Heart left ventricle (tissue), 16 donors: ENCODE measurements around the gene SLC7A10. TPM values are rescaled to one million over a fixed set of nuclear protein-coding genes. Genes with fewer than 3 reads are reported as not detected.

Experiments
- ATAC-seq, 4 donors: fragments of 200-7000 bp; cut with Tn5 transposase; one replicate each; pipeline ENCODE4 v1.9.1; 2020 to 2022; ENCODE audit warnings: moderate library complexity in 4 of 4, mild to moderate bottlenecking in 3 of 4, moderate number of reproducible peaks in 1 of 4
- DNase-seq, 5 donors: peaks; one replicate each; pipeline ENCODE4 v3.0.0-alpha.2; 2020
- H3K27ac ChIP-seq, 12 donors: fragments of 200-600 bp; sonication (generic) in 4 of 12; one replicate each; pipeline versions ENCODE4 v1.5.0 to v1.8.0; 2016 to 2022; ENCODE audit warnings: mild to moderate bottlenecking in 2 of 12
- H3K27me3 ChIP-seq, 9 donors: fragments of 200-600 bp; sonication (generic) in 2 of 9; one replicate each; pipeline versions ENCODE4 v1.5.1 to v1.8.0; 2016 to 2022; ENCODE audit warnings: mild to moderate bottlenecking in 3 of 9
- H3K36me3 ChIP-seq, 9 donors: fragments of 200-600 bp; sonication (generic) in 2 of 9; one replicate each; pipeline versions ENCODE4 v1.5.0 to v1.8.0; 2018 to 2022; ENCODE audit warnings: mild to moderate bottlenecking in 2 of 9
- H3K4me1 ChIP-seq, 12 donors: fragments of 200-600 bp; sonication (generic) in 4 of 12; one replicate each; pipeline versions ENCODE4 v1.5.0 to v1.8.0; 2016 to 2022; ENCODE audit warnings: mild to moderate bottlenecking in 3 of 12
- H3K4me3 ChIP-seq, 12 donors: fragments of 200-600 bp; sonication (generic) in 4 of 12; one replicate each; pipeline versions ENCODE4 v1.5.0 to v1.8.0; 2017 to 2022; ENCODE audit warnings: mild to moderate bottlenecking in 9 of 12, moderate library complexity in 4 of 12
- H3K9me3 ChIP-seq, 12 donors: fragments of 200-600 bp; sonication (generic) in 4 of 12; one replicate each; pipeline versions ENCODE4 v1.5.0 to v1.8.0; 2016 to 2022; ENCODE audit warnings: mild to moderate bottlenecking in 1 of 12
- CTCF ChIP-seq, 12 donors: fragments of 200-600 bp; sonication (generic) in 4 of 12; IDR thresholded peaks; one replicate each; pipeline versions ENCODE4 v1.5.0 to v1.8.0; 2018 to 2022; ENCODE audit warnings: antibody characterized with exemption in 12 of 12, mild to moderate bottlenecking in 5 of 12
- POLR2A ChIP-seq, 2 donors: fragments of 450-650 bp; IDR thresholded peaks; one replicate each; pipeline ENCODE4 v1.6.1; 2017; ENCODE audit warnings: antibody characterized with exemption in 2 of 2, mild to moderate bottlenecking in 2 of 2, moderate library complexity in 2 of 2
- WGBS, 4 donors: extraction: QIAGEN DNeasy Blood & Tissue Kit in 2 of 4; methylation state at CpG; one replicate each; pipeline versions ENCODE4 v1.1.5 to v1.1.7; 2013 to 2018; 5-methylcytosine and 5-hydroxymethylcytosine counted together
- intact Hi-C, 10 donors: fragments of 100-400 bp; cut with DNase I; formaldehyde crosslinking; loops; one replicate each; pipeline versions ENCODE4 v1.11.1 to v1.14.2; 2022
- long read RNA-seq, 3 donors: library from polyadenylated mRNA; unstranded; transcript quantifications; one replicate each; pipeline ENCODE4 v2.0.0, GENCODE V29; 2020 to 2021
- polyA plus RNA-seq, 2 donors: library from polyadenylated mRNA; stranded (reverse); fragments of 200-250 nt; gene quantifications; one replicate each; pipeline ENCODE4 v1.2.3, GENCODE V29; 2013
- total RNA-seq, 9 donors: library from RNA; depleted of rRNA in 2 of 9; stranded (reverse); fragments of >200 nt in 2 of 9; fragmentation: NEBNext Ultra II Directional in 3 of 9; extraction: Animal tissue kit (Norgen Biotek cat#: 25700) in 3 of 9; gene quantifications; one replicate each; pipeline versions ENCODE4 v1.1.0 to v1.2.4, GENCODE V29; 2016 to 2023
- donor health status: ischemic (EF 13 %, LVEDD 7.1; RV severe dilation, severe dysfunction).
- donor health status: healthy with polysubstance abuse.
- donor health status: DM: no; HTN: yes; CAD: no.
- donor health status: DM: no; HTN: no; CAD: no.
- donor health status: ischemic (EF 25% LVEDD 6.9; RV normal size, moderate dysfunction).
- donor health status: ischemic (EF 25% LVEDD 5.7; RV mildly dilated, moderate dysfunction).
- donor health status: healthy.
- donor health status: DM: yes; HTN: yes; CAD: no.
- donor health status: ischemic (EF 35%, LVEDD 5.7; RV mildly dilated, moderate dysfunction).
- donor health status: nonischemic (EF 11% LVEDD 7.7; RV severe dilation, severe dysfunction).
- donor health status: DM: yes; HTN: yes; CAD: no.
- donor health status: PGD.
- donor health status: ischemic (EF 29% LVEDD 5.4; RV normal size, mild dysfunction).
- donor health status: nonischemic (EF 23%, LVEDD 6.1; RV moderate dilation, normal function).

Gene SLC7A10
- total RNA-seq (1 to 10 TPM in 1 of 9 donors, under 1 TPM in 3, not detected in 5; 0.23 to 2.3 (median 0.41) TPM), polyA plus RNA-seq (under 1 TPM; 0.11 to 0.35 TPM)
- long read RNA-seq, donor 1: 0 reads
- long read RNA-seq, donor 2: 0 reads
- long read RNA-seq, donor 3: 0 reads

GRCh38 chr19:33225458-33225926, at the start of gene SLC7A10:
SLC7A10 (minus strand) TSS chr19:33225850; CDS start chr19:33225703, 147 bp downstream.
- peak within 1 kb of the TSS in 5 of 12 donors; percentile 6 to 42 (median 24) for H3K4me3 ChIP-seq
- H3K27me3 ChIP-seq: peaks cover 39 to 97% (median 55%) of the 10 kb centered on the region in 9 donors
- peaks cover 0 to 31% (median 17%) of the 10 kb centered on the region in 12 donors for H3K9me3 ChIP-seq
- peaks cover 0 to 18% (median 0%) of the 10 kb centered on the region in 12 donors for H3K4me1 ChIP-seq
- 0 to 3% (median 2%) methylated on average over 15 to 62 of the region's 62 CpGs for WGBS, 4 donors
- intact Hi-C loops: no loop called here
- no peak within 1 kb of the TSS for H3K27ac ChIP-seq
- peak in 1 of 4 donors; percentile 18 for ATAC-seq
- no peak for DNase-seq
- no peaks in the 10 kb centered on the region for H3K36me3 ChIP-seq
- TF ChIP-seq POLR2A (IDR thresholded peaks at IDR 0.05): no peak

GRCh38 chr19:33274663-33275558, 49.3 kb upstream of the SLC7A10 start:
- Histone ChIP-seq H3K27me3 (peaks cover 0 to 5% (median 0%) of the 10 kb centered on the region in 9 donors), H3K4me3 (no peak overlapping the region), H3K4me1 (peaks cover 0 to 44% (median 0%) of the 10 kb centered on the region in 12 donors), H3K9me3 (no peaks in the 10 kb centered on the region), H3K27ac (peak overlapping the region in 1 of 12 donors; percentile 69), H3K36me3 (no peaks in the 10 kb centered on the region)
- TF ChIP-seq POLR2A (IDR thresholded peaks at IDR 0.05) (no peak), CTCF (IDR thresholded peaks at IDR 0.05) (no peak)
- 82 to 86% (median 84%) methylated on average over 15 to 17 of the region's 17 CpGs for WGBS, 4 donors
- intact Hi-C loops: no loop called here
- ATAC-seq: no peak
- DNase-seq: peak in 1 of 5 donors; percentile 40

- peak in 2 of 5 donors; percentile 54 to 57 for DNase-seq
- Histone ChIP-seq H3K4me1 (peaks cover 0 to 36% (median 0%) of the 10 kb centered on the region in 12 donors), H3K9me3 (no peaks in the 10 kb centered on the region), H3K36me3 (no peaks in the 10 kb centered on the region), H3K4me3 (no peak overlapping the region), H3K27ac (peak overlapping the region in 1 of 12 donors; percentile 69), H3K27me3 (peaks cover 0 to 12% (median 0%) of the 10 kb centered on the region in 9 donors)
- peak; percentile 27 to 71 (median 63) for ATAC-seq
- no peak for TF ChIP-seq CTCF (IDR thresholded peaks at IDR 0.05)
- TF ChIP-seq POLR2A (IDR thresholded peaks at IDR 0.05): no peak
- intact Hi-C loops: no loop called here
- WGBS, 4 donors: 39 to 50% (median 44%) methylated on average over 11 to 16 of the region's 16 CpGs
Observed at GRCh38 chr19:33273881-33274662, 48.4 kb upstream of the SLC7A10 start.

- TF ChIP-seq POLR2A (IDR thresholded peaks at IDR 0.05) (no peak), CTCF (IDR thresholded peaks at IDR 0.05) (no peak)
- H3K27ac ChIP-seq: peak overlapping the region in 1 of 12 donors; percentile 69
- 42 to 62% (median 60%) methylated on average over 20 to 26 of the region's 26 CpGs for WGBS, 4 donors
- ATAC-seq (peak in 2 of 4 donors; percentile 6 to 32), DNase-seq (no peak)
- H3K4me1 ChIP-seq: peaks cover 0 to 34% (median 0%) of the 10 kb centered on the region in 12 donors
- H3K36me3 ChIP-seq: no peaks in the 10 kb centered on the region
- no peak overlapping the region for H3K4me3 ChIP-seq
- no peaks in the 10 kb centered on the region for H3K9me3 ChIP-seq
- H3K27me3 ChIP-seq: peaks cover 0 to 20% (median 0%) of the 10 kb centered on the region in 9 donors
- intact Hi-C loops: no loop called here
Observed at GRCh38 chr19:33273065-33273736, 47.6 kb upstream of the SLC7A10 start.
